DOHH2 (cell line): Measurements from ENCODE around the gene ACE.

Experiments
- H3F3A ChIP-seq: fragments of 200-600 bp; sonication (generic), shearing (Covaris generic); 2 replicates; pipeline ENCODE4 v1.6.0; 2016; ENCODE audit warnings: antibody characterized with exemption, mild to moderate bottlenecking; ENCODE audit not compliant: control insufficient read depth, insufficient read depth
- H3K27ac ChIP-seq: fragments of 200-600 bp; sonication (generic); 2 replicates; pipeline ENCODE4 v1.5.1; 2014; ENCODE audit warnings: low read depth, mild to moderate bottlenecking, low read length, moderate library complexity
- H3K27me3 ChIP-seq: fragments of 200-600 bp; sonication (generic); 2 replicates; pipeline ENCODE4 v1.6.1; 2014; ENCODE audit warnings: mild to moderate bottlenecking, low read length, mixed read lengths; ENCODE audit not compliant: control insufficient read depth
- H3K36me3 ChIP-seq: fragments of 200-600 bp; sonication (generic); 2 replicates; pipeline ENCODE4 v1.6.1; 2014; ENCODE audit warnings: mild to moderate bottlenecking, low read length, moderate library complexity, mixed read lengths; ENCODE audit not compliant: control insufficient read depth
- H3K4me1 ChIP-seq: fragments of 200-600 bp; sonication (generic); 2 replicates; pipeline ENCODE4 v1.6.1; 2014; ENCODE audit warnings: mild to moderate bottlenecking, low read length, mixed read lengths; ENCODE audit not compliant: control insufficient read depth
- H3K4me2 ChIP-seq: fragments of 200-600 bp; sonication (generic); 2 replicates; pipeline ENCODE4 v1.6.0; 2014; ENCODE audit warnings: mild to moderate bottlenecking, low read length, moderate library complexity
- H3K4me3 ChIP-seq: fragments of 200-600 bp; sonication (generic); 2 replicates; pipeline ENCODE4 v1.5.1; 2014; ENCODE audit warnings: mild to moderate bottlenecking, low read length, mixed read lengths
- H3K79me2 ChIP-seq: fragments of 200-600 bp; sonication (generic); 2 replicates; pipeline ENCODE4 v1.6.1; 2014; ENCODE audit warnings: mild to moderate bottlenecking, low read length, mixed read lengths; ENCODE audit not compliant: control insufficient read depth
- H3K9me2 ChIP-seq: fragments of 200-600 bp; sonication (generic); replicated peaks from 2 replicates; pipeline ENCODE4 v1.6.1; 2014; ENCODE audit warnings: mild to moderate bottlenecking, low read length, mixed read lengths; ENCODE audit not compliant: control insufficient read depth
- H3K9me3 ChIP-seq: fragments of 200-600 bp; sonication (generic); 2 replicates; pipeline ENCODE4 v1.6.1; 2014; ENCODE audit warnings: antibody characterized with exemption, low read length, mixed read lengths; ENCODE audit not compliant: control insufficient read depth, insufficient read depth
- H4K20me1 ChIP-seq: fragments of 200-600 bp; sonication (generic); 2 replicates; pipeline ENCODE4 v1.6.0; 2014; ENCODE audit warnings: low read depth, mild to moderate bottlenecking, antibody characterized with exemption, low read length, moderate library complexity; ENCODE audit not compliant: control insufficient read depth, insufficient read depth
- CTCF ChIP-seq: fragments of 200-600 bp; sonication (generic); IDR thresholded peaks from one replicate; pipeline ENCODE4 v1.5.1; 2014; ENCODE audit warnings: antibody characterized with exemption, mild to moderate bottlenecking, low read depth, low read length; ENCODE audit not compliant: poor library complexity, severe bottlenecking
- EZH2phosphoT487 ChIP-seq: fragments of 200-600 bp; sonication (generic); IDR thresholded peaks from 2 replicates; pipeline ENCODE4 v1.6.1; 2017; ENCODE audit warnings: borderline replicate concordance, mild to moderate bottlenecking, antibody characterized with exemption, low read length, moderate library complexity, mixed read lengths

ACE gene

GRCh38 chr17:63450551-63450950 is 26.3 kb upstream of the ACE start:
- Histone ChIP-seq H3K4me2 (no peak overlapping the region), H3K27me3 (peaks cover 12% of the 10 kb centered on the region)

GRCh38 chr17:63451150-63451549 is 25.7 kb upstream of the ACE start:
- H3F3A ChIP-seq = peaks cover 4% of the 10 kb centered on the region; the same call in 1 of the 2 replicates
- H3K4me3 ChIP-seq = no peak overlapping the region
- H4K20me1 ChIP-seq = no peaks in the 10 kb centered on the region
- no peaks in the 10 kb centered on the region for H3K9me2 ChIP-seq
- H3K36me3 ChIP-seq = no peaks in the 10 kb centered on the region
- TF ChIP-seq EZH2phosphoT487 (no peak), CTCF (no peak)
- no peak overlapping the region for H3K4me2 ChIP-seq
- peaks cover 5% of the 10 kb centered on the region; the same call in 1 of the 2 replicates for H3K4me1 ChIP-seq
- H3K9me3 ChIP-seq = no peaks in the 10 kb centered on the region
- no peak overlapping the region for H3K27ac ChIP-seq
- H3K27me3 ChIP-seq = 0 out of 2 replicates have a peak, but pooled peaks cover 8% of the 10 kb centered on the region
- no peaks in the 10 kb centered on the region for H3K79me2 ChIP-seq

More at GRCh38 chr17:63450551-63450950, 26.3 kb upstream of the ACE start:
- Histone ChIP-seq H3K79me2 (no peaks in the 10 kb centered on the region), H3F3A (peaks cover 4% of the 10 kb centered on the region; the same call in 1 of the 2 replicates), H3K36me3 (no peaks in the 10 kb centered on the region), H3K27ac (no peak overlapping the region), H3K4me1 (peaks cover 8% of the 10 kb centered on the region; the same call in 1 of the 2 replicates), H3K4me3 (no peak overlapping the region), H3K9me3 (no peaks in the 10 kb centered on the region), H3K9me2 (no peaks in the 10 kb centered on the region), H4K20me1 (no peaks in the 10 kb centered on the region)
- TF ChIP-seq CTCF (no peak), EZH2phosphoT487 (no peak)

DNA sequence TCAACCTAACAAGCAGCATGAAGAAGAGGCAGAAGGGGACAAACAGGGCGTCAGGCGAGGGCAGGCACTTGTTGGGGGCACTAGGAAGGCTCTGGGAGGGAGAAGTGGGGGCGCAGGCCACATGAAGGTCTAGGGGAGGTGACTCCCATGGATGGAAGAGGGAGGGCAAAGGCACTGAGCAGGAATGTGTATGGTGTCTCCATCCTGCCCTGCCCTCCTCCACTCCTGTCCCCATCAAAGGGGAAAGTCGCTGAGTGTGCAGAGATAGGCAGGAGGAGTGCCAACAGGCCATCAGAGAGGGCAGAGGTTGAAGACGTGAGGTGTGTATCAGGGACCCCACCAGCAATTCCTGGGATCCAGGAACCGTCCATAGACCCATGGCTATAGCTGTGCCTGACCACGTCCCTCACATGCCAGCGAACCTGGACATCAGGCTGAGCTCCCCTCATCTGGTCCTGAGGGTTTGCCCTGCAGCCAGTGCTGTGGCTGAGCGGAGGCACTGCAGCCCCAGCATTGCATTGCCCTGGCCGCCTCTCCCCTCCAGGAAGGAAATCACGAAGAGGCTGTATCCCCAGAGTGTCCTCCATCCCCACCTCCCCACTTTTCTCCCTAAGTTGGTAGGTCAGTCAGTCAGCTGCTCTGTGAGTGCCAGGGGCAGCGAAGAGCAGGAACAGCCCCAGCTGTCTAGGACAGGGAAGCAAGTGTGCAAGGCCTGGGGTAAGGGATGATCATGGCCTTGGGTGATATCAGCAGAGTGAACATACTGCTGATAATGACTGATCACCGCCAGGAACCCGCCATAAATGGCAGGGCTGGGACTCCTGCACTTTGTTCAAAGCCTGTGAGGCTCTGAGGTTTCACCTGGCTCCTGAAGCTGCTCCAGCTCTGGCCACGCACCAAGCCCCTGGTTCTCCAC is 24.6 kb upstream of the ACE start:
- 0 out of 2 replicates have a peak, but pooled peaks cover 3% of the 10 kb centered on the region for H3K27me3 ChIP-seq
- no peaks in the 10 kb centered on the region for H3K9me3 ChIP-seq
- no peaks in the 10 kb centered on the region for H4K20me1 ChIP-seq
- peaks cover 4% of the 10 kb centered on the region; the same call in 1 of the 2 replicates for H3F3A ChIP-seq
- H3K79me2 ChIP-seq = no peaks in the 10 kb centered on the region
- H3K4me2 ChIP-seq = no peak overlapping the region
- H3K4me1 ChIP-seq = no peaks in the 10 kb centered on the region
- H3K36me3 ChIP-seq = no peaks in the 10 kb centered on the region
- no peak overlapping the region for H3K4me3 ChIP-seq
- H3K27ac ChIP-seq = no peak overlapping the region
- no peaks in the 10 kb centered on the region for H3K9me2 ChIP-seq
- TF ChIP-seq EZH2phosphoT487 (no peak), CTCF (no peak)
